Mucosa of stomach (tissue), 1 donor: Measurements from ENCODE around the gene TEAD4.
"Not testable (repeated sequence)": the region's sequence is repeated elsewhere in the genome, so short reads cannot be mapped to it uniquely, and the experiment has no call there.

Source experiments
- H3K27me3 ChIP-seq: one replicate; pipeline ENCODE4 v1.7.0; 2013; ENCODE audit warnings: mild to moderate bottlenecking, low read length; ENCODE audit not compliant: control insufficient read depth, insufficient read depth
- H3K36me3 ChIP-seq: one replicate; pipeline ENCODE4 v1.7.0; 2013; ENCODE audit warnings: low read length; ENCODE audit not compliant: control insufficient read depth, insufficient read depth
- H3K4me1 ChIP-seq: one replicate; pipeline ENCODE4 v1.7.0; 2013; ENCODE audit warnings: mild to moderate bottlenecking, low read length; ENCODE audit not compliant: control insufficient read depth, insufficient read depth
- H3K4me3 ChIP-seq: one replicate; pipeline ENCODE4 v1.7.0; 2013; ENCODE audit warnings: low read length
- H3K9ac ChIP-seq: one replicate; pipeline ENCODE4 v1.7.0; 2013; ENCODE audit warnings: mild to moderate bottlenecking, low read length, moderate library complexity
- H3K9me3 ChIP-seq: one replicate; pipeline ENCODE4 v1.7.0; 2013; ENCODE audit warnings: mild to moderate bottlenecking, low read length, moderate library complexity; ENCODE audit not compliant: control insufficient read depth
- donor health status: Pancreatic carcinoma.

TEAD4 gene

GRCh38 chr12:3047961-3048360 is 88.8 kb downstream of the TEAD4 start:
- no peaks in the 10 kb centered on the region for H3K9me3 ChIP-seq
- H3K4me3 ChIP-seq: no peak overlapping the region
- no peak overlapping the region for H3K9ac ChIP-seq
- H3K36me3 ChIP-seq: no peaks in the 10 kb centered on the region
- H3K27me3 ChIP-seq: no peaks in the 10 kb centered on the region
- H3K4me1 ChIP-seq: no peaks in the 10 kb centered on the region

GRCh38 chr12:3048540-3048939 is 89.3 kb downstream of the TEAD4 start:
- Histone ChIP-seq H3K36me3 (no peaks in the 10 kb centered on the region), H3K27me3 (no peaks in the 10 kb centered on the region), H3K9me3 (no peaks in the 10 kb centered on the region), H3K9ac (no peak overlapping the region), H3K4me1 (no peaks in the 10 kb centered on the region), H3K4me3 (no peak overlapping the region)

GRCh38 chr12:3049176-3049575 is 90.0 kb downstream of the TEAD4 start:
- Histone ChIP-seq H3K4me1 (no peaks in the 10 kb centered on the region), H3K9ac (no peak overlapping the region), H3K9me3 (no peaks in the 10 kb centered on the region), H3K4me3 (no peak overlapping the region), H3K27me3 (no peaks in the 10 kb centered on the region), H3K36me3 (no peaks in the 10 kb centered on the region)

GRCh38 chr12:3049611-3050249 is 90.5 kb downstream of the TEAD4 start:
- Histone ChIP-seq H3K9ac (no peak overlapping the region), H3K36me3 (no peaks in the 10 kb centered on the region), H3K9me3 (no peaks in the 10 kb centered on the region), H3K4me3 (no peak overlapping the region), H3K27me3 (no peaks in the 10 kb centered on the region), H3K4me1 (no peaks in the 10 kb centered on the region)

DNA sequence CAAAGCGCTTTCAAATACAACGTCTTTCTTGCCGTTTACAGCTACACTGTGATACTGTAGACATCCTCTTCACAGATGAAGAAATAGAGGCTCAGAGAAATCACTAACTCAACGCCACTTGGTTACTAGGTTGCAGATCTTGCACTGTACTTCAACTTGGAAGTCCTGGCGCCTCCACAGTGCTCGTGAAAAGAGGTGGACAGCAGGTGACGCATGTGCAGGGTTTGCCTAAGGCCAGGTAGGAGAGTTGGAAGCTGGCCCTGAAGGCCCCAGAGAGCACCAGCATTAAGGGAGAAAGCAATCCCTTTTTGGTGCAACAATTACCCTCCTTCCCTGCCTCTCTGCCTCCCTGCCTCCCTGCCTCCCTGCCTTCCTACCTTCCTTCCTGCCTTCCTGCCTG is 95.2 kb downstream of the TEAD4 start:
- H3K27me3 ChIP-seq: no peaks in the 10 kb centered on the region
- H3K36me3 ChIP-seq: no peaks in the 10 kb centered on the region
- H3K4me1 ChIP-seq: no peaks in the 10 kb centered on the region
- no peak overlapping the region for H3K4me3 ChIP-seq
- H3K9ac ChIP-seq: no peak overlapping the region
- H3K9me3 ChIP-seq: no peaks in the 10 kb centered on the region

DNA sequence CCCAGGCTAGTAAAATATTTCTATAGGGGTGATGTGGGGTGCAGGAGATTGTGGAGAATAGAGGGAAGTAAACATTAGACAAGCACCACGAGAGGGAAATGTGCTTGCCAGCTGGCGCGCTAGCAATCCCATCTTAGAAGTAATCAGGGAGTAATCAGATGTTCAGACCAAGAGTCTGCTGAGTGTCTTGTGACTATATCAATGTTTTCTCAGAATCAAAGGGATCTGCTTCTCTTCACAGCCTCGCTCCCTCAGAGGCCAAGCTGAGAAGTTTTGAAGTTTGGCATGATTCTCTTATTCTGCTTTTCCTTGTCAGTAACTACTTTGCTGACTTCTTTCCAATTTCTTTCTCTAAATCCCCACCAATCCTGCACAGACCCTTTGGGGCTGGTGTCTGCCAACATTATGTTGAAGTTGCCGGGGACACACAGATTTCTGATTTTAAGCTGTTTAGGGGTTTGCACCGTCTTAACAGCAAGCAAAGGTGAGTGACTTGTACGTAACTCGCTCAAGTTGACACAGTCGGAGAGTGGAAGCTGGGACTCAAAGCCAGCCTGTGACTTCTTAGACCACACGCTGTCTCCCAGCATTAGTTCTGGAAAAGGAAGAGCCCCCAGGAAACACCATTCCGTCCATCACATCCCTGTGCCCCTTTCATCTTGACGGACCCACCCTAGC is 96.0 kb downstream of the TEAD4 start:
- Histone ChIP-seq H3K27me3 (no peaks in the 10 kb centered on the region), H3K4me3 (no peak overlapping the region)

DNA sequence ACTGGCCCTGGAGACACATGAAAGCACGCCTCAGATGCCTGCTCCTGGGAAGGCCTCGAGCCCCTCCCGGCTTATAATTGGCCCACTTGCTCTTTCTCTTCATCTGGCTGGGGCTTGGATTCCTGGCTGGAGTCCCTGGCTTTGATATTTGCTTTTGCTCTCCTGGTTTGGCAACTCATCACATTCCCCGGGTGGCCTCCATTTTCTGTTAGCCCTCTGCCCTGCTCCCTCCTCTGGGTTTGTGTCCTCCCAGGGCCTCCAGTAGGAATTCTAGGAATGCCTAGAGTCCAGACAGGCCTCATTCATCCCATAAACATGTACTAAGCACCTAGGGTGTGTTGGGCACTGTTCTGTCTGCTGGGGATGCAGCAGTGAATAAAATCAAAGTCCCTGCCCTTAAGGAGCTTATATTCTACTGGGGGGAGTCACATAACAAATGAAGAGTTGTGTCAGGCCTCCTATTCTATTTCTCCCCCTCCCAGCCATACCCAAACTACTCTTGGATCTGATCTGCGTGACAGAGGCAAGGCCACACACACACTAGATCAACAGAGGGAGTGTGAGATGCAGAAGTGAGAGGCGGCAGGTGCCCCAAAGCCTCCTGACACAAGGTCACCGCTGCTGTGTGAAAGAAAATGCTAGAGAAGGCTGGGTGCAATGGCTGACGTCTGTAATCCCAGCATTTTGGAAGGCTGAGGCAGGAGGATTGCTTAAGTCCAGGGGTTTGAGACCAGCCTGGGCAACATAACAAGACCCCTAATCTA is 96.7 kb downstream of the TEAD4 start:
- Histone ChIP-seq H3K9ac (no peak overlapping the region), H3K9me3 (no peaks in the 10 kb centered on the region), H3K36me3 (no peaks in the 10 kb centered on the region), H3K4me1 (no peaks in the 10 kb centered on the region), H3K27me3 (no peaks in the 10 kb centered on the region), H3K4me3 (no peak overlapping the region)

More for the DNA sequence above, 96.0 kb downstream of the TEAD4 start:
- H3K9me3 ChIP-seq: no peaks in the 10 kb centered on the region
- no peaks in the 10 kb centered on the region for H3K36me3 ChIP-seq
- no peak overlapping the region for H3K9ac ChIP-seq
- H3K4me1 ChIP-seq: no peaks in the 10 kb centered on the region

DNA sequence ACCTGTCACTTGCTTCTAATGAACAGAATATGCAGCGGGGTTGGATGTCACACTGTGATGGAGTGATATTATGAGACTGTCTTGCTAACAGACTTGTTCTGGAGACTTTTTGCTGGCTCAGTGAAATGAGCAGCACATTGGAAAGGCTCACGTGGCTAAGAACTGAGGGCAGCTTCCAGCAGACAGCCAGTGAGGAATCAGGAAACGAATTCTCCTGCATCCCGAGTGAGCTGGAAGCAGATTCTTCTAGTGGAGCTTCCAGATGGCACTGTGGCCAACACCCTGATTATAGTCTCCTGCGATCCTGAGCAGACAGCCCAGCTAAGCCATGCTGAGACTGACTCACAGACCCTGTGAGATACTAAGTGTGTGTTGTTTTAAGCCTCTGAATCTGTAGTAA is 101.9 kb downstream of the TEAD4 start:
- H3K36me3 ChIP-seq: no peaks in the 10 kb centered on the region
- H3K9ac ChIP-seq: no peak overlapping the region
- H3K27me3 ChIP-seq: no peaks in the 10 kb centered on the region
- H3K9me3 ChIP-seq: no peaks in the 10 kb centered on the region
- no peaks in the 10 kb centered on the region for H3K4me1 ChIP-seq
- no peak overlapping the region for H3K4me3 ChIP-seq

DNA sequence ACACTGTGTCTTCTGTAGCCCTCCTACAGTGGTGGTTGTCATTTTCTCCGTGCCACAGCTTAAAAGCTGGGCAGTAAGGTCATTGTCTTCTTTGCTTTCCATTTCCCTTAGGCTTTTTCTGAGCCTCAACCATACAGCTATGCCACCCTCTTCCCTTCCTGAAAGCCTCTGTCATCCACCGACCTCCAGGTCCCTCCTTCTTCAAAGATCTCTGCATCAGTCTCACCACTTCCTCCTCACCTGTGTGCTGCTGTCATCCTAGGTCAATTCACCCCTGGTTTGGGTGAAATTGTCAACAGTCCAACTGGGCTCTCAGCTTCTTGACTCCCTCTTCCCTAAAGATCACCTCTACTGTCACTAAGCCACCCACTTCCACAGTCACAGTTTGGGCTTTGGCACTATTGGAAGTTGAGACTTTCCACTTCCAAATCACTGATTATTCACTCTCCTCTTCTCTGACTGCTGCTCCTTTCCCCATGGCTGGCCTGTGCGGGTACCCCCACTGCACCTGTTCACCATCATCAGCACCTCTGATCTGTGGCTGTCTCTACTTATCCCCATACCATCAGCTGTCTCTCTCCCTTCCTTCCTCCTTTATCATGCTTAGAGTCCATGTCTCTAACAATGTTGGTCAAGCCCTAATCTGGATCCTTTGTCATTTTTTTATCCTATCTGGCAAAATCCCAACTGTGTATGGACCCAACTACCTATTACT is 102.5 kb downstream of the TEAD4 start:
- Histone ChIP-seq H3K4me1 (no peaks in the 10 kb centered on the region), H3K36me3 (no peaks in the 10 kb centered on the region), H3K9me3 (no peaks in the 10 kb centered on the region), H3K9ac (no peak overlapping the region), H3K27me3 (no peaks in the 10 kb centered on the region), H3K4me3 (no peak overlapping the region)

- H3K36me3 ChIP-seq: no peaks in the 10 kb centered on the region
- no peak overlapping the region for H3K9ac ChIP-seq
- H3K9me3 ChIP-seq: no peaks in the 10 kb centered on the region
- H3K27me3 ChIP-seq: no peaks in the 10 kb centered on the region
- H3K4me3 ChIP-seq: no peak overlapping the region
- no peaks in the 10 kb centered on the region for H3K4me1 ChIP-seq
Observed at GRCh38 chr12:3065300-3065699, 106.1 kb downstream of the TEAD4 start.

DNA sequence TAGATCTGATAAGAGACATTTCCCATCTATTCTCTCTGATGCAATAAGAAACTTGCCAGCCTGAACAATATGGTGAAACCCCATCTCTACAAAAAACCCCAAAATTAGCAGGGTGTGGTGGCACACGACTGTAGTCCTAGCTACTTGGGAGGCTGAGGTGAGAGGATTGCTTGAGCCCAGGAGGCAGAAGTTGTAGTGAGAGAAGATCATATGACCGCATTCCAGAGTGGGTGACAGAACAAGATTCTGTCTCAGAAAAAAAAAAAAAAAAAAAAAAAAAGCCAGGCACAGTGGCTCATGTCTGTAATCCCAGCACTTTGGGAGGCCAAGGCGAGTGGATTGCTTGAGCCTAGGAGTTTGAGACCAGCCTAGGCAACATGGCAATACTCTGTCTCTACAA is 106.6 kb downstream of the TEAD4 start:
- not testable (repeated sequence) for H3K9me3 ChIP-seq, H3K4me1 ChIP-seq, H3K27me3 ChIP-seq, H3K9ac ChIP-seq, H3K4me3 ChIP-seq, H3K36me3 ChIP-seq

- Histone ChIP-seq H3K9ac (no peak overlapping the region), H3K4me3 (no peak overlapping the region)
Observed at GRCh38 chr12:3069714-3070113, 110.5 kb downstream of the TEAD4 start.

More at GRCh38 chr12:3069714-3070113, 110.5 kb downstream of the TEAD4 start:
- Histone ChIP-seq H3K4me1 (no peaks in the 10 kb centered on the region), H3K27me3 (no peaks in the 10 kb centered on the region), H3K9me3 (no peaks in the 10 kb centered on the region), H3K36me3 (no peaks in the 10 kb centered on the region)
